C4-2B (cell line): ENCODE measurements around the gene BACH1.

ENCODE experiments used
- H3K27ac ChIP-seq: fragments of 450-650 bp; 2 replicates; pipeline ENCODE4 v1.5.1; 2017
- ZFX ChIP-seq: fragments of 450-650 bp; IDR thresholded peaks from 2 replicates; pipeline ENCODE4 v1.6.1; 2017
- TF ChIP-seq, protein P1 (sequence below): fragments of 450-650 bp; conservative IDR thresholded peaks from 2 replicates; pipeline ENCODE4 v1.5.1; 2017; ENCODE audit warnings: mild to moderate bottlenecking

Gene BACH1

DNA sequence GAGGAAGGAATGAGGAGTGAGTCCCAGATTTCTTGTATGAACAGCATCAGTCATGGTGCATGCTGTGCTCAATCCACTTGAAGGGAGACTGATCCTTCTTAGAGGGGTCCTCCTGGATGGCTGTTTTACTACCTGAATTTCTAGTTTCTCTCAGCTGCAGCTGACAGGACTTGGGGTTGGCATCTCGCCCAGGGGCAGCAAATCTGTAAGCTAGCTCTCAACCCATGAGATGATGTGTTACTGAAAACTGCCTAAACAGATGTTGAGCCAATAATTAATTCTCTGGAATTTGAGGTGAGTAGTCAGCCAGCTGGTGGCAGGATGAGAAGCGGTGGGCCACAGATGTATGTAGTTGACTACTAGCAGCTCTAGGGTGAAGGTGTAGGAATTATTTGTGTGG lies 19.6 kb downstream of the BACH1 start:
- no peak for TF ChIP-seq ZFX
- TF ChIP-seq, protein P1, sequence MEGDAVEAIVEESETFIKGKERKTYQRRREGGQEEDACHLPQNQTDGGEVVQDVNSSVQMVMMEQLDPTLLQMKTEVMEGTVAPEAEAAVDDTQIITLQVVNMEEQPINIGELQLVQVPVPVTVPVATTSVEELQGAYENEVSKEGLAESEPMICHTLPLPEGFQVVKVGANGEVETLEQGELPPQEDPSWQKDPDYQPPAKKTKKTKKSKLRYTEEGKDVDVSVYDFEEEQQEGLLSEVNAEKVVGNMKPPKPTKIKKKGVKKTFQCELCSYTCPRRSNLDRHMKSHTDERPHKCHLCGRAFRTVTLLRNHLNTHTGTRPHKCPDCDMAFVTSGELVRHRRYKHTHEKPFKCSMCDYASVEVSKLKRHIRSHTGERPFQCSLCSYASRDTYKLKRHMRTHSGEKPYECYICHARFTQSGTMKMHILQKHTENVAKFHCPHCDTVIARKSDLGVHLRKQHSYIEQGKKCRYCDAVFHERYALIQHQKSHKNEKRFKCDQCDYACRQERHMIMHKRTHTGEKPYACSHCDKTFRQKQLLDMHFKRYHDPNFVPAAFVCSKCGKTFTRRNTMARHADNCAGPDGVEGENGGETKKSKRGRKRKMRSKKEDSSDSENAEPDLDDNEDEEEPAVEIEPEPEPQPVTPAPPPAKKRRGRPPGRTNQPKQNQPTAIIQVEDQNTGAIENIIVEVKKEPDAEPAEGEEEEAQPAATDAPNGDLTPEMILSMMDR = no peak

DNA sequence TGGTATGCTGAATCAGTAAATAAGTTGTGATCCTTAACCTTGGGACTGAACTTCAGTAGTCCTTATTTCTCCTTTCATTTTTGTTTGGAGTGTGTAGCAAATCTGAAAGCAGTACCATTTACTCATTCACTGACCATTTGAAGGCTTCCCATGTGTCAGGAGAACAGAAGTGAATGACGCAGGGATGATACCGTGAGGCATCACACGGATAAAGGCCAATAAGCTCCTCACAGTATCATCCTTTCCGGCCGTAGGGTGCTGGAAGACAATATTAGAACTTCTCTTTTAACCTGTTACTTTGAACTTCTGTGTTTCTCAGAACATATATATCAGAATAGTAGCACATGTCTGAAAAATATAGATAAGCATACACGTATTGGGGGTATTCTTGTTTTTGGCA lies 21.3 kb downstream of the BACH1 start:
- TF ChIP-seq ZFX = no peak
- no peak overlapping the region for H3K27ac ChIP-seq

More for the DNA sequence above, 19.6 kb downstream of the BACH1 start:
- H3K27ac ChIP-seq = no peak overlapping the region

DNA sequence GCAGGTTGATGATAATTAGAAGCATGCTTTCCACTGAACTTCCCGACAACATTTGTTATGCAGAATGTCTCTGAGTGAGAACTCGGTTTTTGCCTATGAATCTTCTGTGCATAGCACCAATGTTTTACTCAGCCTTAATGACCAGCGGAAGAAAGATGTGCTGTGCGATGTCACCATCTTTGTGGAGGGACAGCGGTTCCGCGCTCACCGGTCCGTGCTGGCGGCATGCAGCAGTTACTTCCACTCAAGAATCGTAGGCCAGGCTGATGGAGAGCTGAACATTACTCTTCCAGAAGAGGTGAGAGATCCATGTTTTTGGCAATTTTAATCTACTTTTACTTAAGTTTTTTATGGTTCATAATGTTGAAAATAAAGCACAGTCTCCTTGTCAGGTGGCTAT lies 22.5 kb downstream of the BACH1 start:
- TF ChIP-seq, protein P1 = no peak
- no peak for TF ChIP-seq ZFX
- no peak overlapping the region for H3K27ac ChIP-seq

GRCh38 chr21:29321932-29322928 lies 23.5 kb downstream of the BACH1 start:
- no peak overlapping the region for H3K27ac ChIP-seq
- TF ChIP-seq, protein P1 = no peak
- no peak for TF ChIP-seq ZFX

GRCh38 chr21:29323189-29323588 lies 24.5 kb downstream of the BACH1 start:
- no peak for TF ChIP-seq ZFX
- TF ChIP-seq, protein P1 = no peak
- H3K27ac ChIP-seq = no peak overlapping the region

- H3K27ac ChIP-seq = no peak overlapping the region
- TF ChIP-seq ZFX = no peak
- TF ChIP-seq, protein P1 = no peak
These were observed 28.3 kb downstream of the BACH1 start for GRCh38 chr21:29326914-29327554.

GRCh38 chr21:29329406-29329805 lies 30.7 kb downstream of the BACH1 start:
- TF ChIP-seq, protein P1 = no peak
- TF ChIP-seq ZFX = no peak
- H3K27ac ChIP-seq = no peak overlapping the region
